ENCODE data around the gene TRIM16.
A peak's percentile ranks its signal among the peaks of the same experiment; 100 is the strongest.
"Not testable (repeated sequence)": the region's sequence is repeated elsewhere in the genome, so short reads cannot be mapped to it uniquely, and the experiment has no call there.

TRIM16 gene

DNA sequence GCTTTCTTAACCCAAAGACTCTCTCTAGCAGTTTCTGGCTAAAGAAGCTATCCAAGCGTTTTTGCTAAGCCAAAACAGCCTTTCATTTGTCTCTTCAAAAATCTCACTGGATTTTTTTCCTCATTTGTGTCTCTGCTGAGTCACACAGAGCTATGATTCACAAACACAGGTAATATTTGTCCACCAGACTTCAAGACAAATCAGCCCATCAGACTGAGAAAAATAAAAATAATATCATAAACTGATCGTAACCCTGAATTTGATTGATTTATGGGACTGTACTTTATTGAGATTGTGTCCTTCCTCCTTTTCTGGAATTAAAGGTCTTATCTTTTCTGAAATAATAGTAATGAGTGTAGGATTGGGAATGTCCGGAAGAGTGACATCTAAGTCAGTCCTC lies 25.8 kb downstream of the TRIM16 start:
- Histone ChIP-seq H3K4me3 (ENCODE audit: low read depth, low read length) (no peak overlapping the region), H3K79me2 (ENCODE audit: control insufficient read depth, insufficient read depth, low read length, unreplicated experiment) (no peaks in the 10 kb centered on the region), H3K36me3 (ENCODE audit: insufficient read depth, low read length) (peaks cover 3% of the 10 kb centered on the region; the same call in 1 of the 2 replicates), H3K27me3 (ENCODE audit: insufficient read depth, low read length) (no peaks in the 10 kb centered on the region), H3K27ac (ENCODE audit: low read depth, low read length) (no peak overlapping the region), H2AFZ (ENCODE audit: low read length, unreplicated experiment) (no peak overlapping the region), H3K4me1 (ENCODE audit: control insufficient read depth, insufficient read depth, low read length, unreplicated experiment) (no peaks in the 10 kb centered on the region)

GRCh38 chr17:15657868-15658267 lies 26.2 kb downstream of the TRIM16 start:
- Histone ChIP-seq H3K27ac (ENCODE audit: low read depth, low read length) (no peak overlapping the region), H3K27me3 (ENCODE audit: insufficient read depth, low read length) (no peaks in the 10 kb centered on the region), H3K4me3 (ENCODE audit: low read depth, low read length) (no peak overlapping the region), H3K36me3 (ENCODE audit: insufficient read depth, low read length) (peaks cover 3% of the 10 kb centered on the region; the same call in 1 of the 2 replicates), H2AFZ (ENCODE audit: low read length, unreplicated experiment) (no peak overlapping the region), H3K79me2 (ENCODE audit: control insufficient read depth, insufficient read depth, low read length, unreplicated experiment) (no peaks in the 10 kb centered on the region), H3K4me1 (ENCODE audit: control insufficient read depth, insufficient read depth, low read length, unreplicated experiment) (no peaks in the 10 kb centered on the region)

DNA sequence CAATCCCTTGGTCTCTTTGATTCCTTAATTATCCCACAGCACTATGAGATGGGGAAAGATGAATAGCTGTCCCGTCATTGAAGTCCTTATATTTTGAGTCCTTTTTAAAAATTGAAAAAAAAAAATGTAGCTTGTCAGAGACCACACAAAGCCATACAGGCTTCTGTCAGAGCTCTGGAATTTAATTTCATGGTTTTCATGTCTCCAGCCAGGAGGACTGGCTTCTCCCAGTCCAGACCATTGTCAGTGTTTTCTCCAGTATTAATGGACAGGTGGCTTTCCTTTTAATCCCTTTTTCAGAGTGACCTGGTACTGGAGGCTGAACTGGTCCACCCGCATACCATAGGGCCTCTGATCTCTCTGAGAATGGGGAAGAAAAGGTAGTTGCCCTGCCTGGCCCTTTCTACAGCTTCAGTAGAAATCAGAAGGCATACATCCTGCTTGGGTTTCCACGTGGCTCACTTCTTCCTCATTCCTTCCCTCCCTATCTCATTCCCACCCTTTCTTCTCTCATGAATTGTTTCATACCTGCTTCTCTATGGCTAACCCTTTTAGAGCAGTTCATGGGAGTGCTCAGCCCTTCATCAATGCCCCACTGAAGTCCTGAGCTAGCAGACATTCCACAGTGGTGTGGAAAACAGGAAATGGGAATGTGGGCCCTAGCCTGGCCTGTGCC lies 29.1 kb downstream of the TRIM16 start:
- Histone ChIP-seq H3K36me3 (ENCODE audit: insufficient read depth, low read length) (peaks cover 3% of the 10 kb centered on the region; the same call in 1 of the 2 replicates), H3K27me3 (ENCODE audit: insufficient read depth, low read length) (no peaks in the 10 kb centered on the region), H3K4me1 (ENCODE audit: control insufficient read depth, insufficient read depth, low read length, unreplicated experiment) (peaks cover 7% of the 10 kb centered on the region), H2AFZ (ENCODE audit: low read length, unreplicated experiment) (no peak overlapping the region), H3K4me3 (ENCODE audit: low read depth, low read length) (no peak overlapping the region), H3K27ac (ENCODE audit: low read depth, low read length) (no peak overlapping the region), H3K79me2 (ENCODE audit: control insufficient read depth, insufficient read depth, low read length, unreplicated experiment) (peaks cover 13% of the 10 kb centered on the region)

GRCh38 chr17:15654401-15654800 lies 29.7 kb downstream of the TRIM16 start:
- peaks cover 13% of the 10 kb centered on the region for H3K4me1 ChIP-seq (ENCODE audit: control insufficient read depth, insufficient read depth, low read length, unreplicated experiment)
- not testable (repeated sequence) for H3K4me3 ChIP-seq (ENCODE audit: low read depth, low read length); H3K27me3 ChIP-seq (ENCODE audit: insufficient read depth, low read length); H2AFZ ChIP-seq (ENCODE audit: low read length, unreplicated experiment); H3K36me3 ChIP-seq (ENCODE audit: insufficient read depth, low read length); H3K27ac ChIP-seq (ENCODE audit: low read depth, low read length)
- peaks cover 20% of the 10 kb centered on the region for H3K79me2 ChIP-seq (ENCODE audit: control insufficient read depth, insufficient read depth, low read length, unreplicated experiment)

DNA sequence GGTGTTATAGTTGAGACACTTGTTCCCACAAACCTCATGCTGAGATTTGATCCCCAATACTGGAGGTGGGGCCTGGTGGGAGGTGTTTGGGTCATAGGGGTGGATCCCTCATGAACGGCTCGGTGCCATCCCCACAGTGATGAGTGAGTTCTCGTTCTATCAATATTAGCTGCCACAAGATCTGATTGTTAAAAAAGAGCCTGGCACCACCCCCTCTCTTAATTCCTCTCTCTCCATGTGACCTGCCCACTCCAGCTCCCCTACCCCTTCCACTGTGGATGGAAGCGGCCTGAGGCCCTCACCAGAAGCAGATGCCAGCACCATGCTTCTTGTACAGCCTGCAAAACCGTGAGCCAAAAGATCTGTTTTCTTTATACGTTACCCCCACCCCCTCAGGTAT lies 31.2 kb downstream of the TRIM16 start:
- H3K36me3 ChIP-seq (ENCODE audit: insufficient read depth, low read length): peaks cover 3% of the 10 kb centered on the region; the same call in 1 of the 2 replicates
- H3K27ac ChIP-seq (ENCODE audit: low read depth, low read length): no peak overlapping the region
- peaks cover 32% of the 10 kb centered on the region for H3K79me2 ChIP-seq (ENCODE audit: control insufficient read depth, insufficient read depth, low read length, unreplicated experiment)
- no peak overlapping the region for H3K4me3 ChIP-seq (ENCODE audit: low read depth, low read length)
- H2AFZ ChIP-seq (ENCODE audit: low read length, unreplicated experiment): no peak overlapping the region
- no peaks in the 10 kb centered on the region for H3K27me3 ChIP-seq (ENCODE audit: insufficient read depth, low read length)
- H3K4me1 ChIP-seq (ENCODE audit: control insufficient read depth, insufficient read depth, low read length, unreplicated experiment): peaks cover 25% of the 10 kb centered on the region

DNA sequence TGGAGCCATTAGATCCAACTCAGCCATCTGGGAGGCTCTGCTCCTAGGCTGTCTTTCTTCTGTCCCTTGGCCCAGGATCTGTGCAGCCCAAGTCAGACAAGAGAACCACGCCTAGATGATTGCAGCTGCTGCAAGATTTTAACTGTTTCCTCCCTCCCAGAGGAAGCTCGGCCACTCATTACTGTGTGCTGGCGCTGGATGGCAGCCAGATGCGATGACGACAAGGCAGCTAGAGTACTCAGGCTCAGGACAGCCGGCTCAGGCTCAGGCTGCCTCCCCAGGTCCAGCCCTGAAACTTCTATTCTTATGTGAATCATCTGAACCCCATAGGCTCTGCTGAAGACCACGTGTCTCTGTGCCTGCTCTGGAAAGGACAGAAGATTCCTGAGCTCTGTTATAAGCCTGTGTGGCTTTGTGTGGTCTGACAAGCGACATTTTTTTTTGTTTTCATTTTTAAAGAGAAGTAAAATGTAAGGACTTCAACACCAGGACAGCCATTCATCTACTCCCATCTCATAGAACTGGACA lies 32.5 kb downstream of the TRIM16 start:
- Histone ChIP-seq H3K79me2 (ENCODE audit: control insufficient read depth, insufficient read depth, low read length, unreplicated experiment) (peaks cover 32% of the 10 kb centered on the region), H3K27ac (ENCODE audit: low read depth, low read length) (peak overlapping the region; percentile 67), H3K4me3 (ENCODE audit: low read depth, low read length) (peak overlapping the region; percentile 86), H3K36me3 (ENCODE audit: insufficient read depth, low read length) (no peaks in the 10 kb centered on the region), H2AFZ (ENCODE audit: low read length, unreplicated experiment) (no peak overlapping the region), H3K4me1 (ENCODE audit: control insufficient read depth, insufficient read depth, low read length, unreplicated experiment) (peaks cover 27% of the 10 kb centered on the region), H3K27me3 (ENCODE audit: insufficient read depth, low read length) (no peaks in the 10 kb centered on the region)

GRCh38 chr17:15650741-15651582 lies 33.1 kb downstream of the TRIM16 start:
- peaks cover 33% of the 10 kb centered on the region for H3K4me1 ChIP-seq (ENCODE audit: control insufficient read depth, insufficient read depth, low read length, unreplicated experiment)
- H3K36me3 ChIP-seq (ENCODE audit: insufficient read depth, low read length): no peaks in the 10 kb centered on the region
- peaks cover 32% of the 10 kb centered on the region for H3K79me2 ChIP-seq (ENCODE audit: control insufficient read depth, insufficient read depth, low read length, unreplicated experiment)
- peak overlapping the region; percentile 13 for H2AFZ ChIP-seq (ENCODE audit: low read length, unreplicated experiment)
- H3K27ac ChIP-seq (ENCODE audit: low read depth, low read length): peak overlapping the region; percentile 59; the same call in 1 of the 2 replicates
- peak overlapping the region; percentile 86 for H3K4me3 ChIP-seq (ENCODE audit: low read depth, low read length)
- no peaks in the 10 kb centered on the region for H3K27me3 ChIP-seq (ENCODE audit: insufficient read depth, low read length)

DNA sequence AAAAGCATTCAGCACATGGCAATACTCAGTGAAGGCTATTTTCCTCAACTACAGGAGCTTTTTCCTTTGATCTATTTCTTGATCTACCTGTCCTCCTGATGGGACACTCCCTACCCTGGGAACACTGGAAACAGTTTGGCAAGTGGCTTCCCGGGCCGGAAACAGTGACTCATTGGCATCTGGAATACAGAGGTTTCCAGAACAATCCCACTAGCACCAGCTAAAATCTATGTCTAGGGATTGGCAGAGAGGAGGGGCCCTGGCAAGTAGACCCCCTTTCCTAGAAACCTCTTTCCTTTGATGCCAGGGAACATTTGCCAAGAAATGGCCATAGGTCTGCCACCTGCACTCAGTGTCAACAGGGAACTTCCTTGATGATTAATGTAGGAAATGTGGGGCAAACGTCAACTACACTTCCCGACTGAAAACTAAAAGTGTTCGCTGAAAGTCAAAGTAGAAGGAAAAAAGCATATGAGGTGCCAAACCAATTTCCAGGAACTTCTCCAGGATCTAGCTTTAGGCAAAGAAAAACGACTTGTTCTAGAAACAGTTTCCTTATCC lies 34.2 kb downstream of the TRIM16 start:
- no peaks in the 10 kb centered on the region for H3K36me3 ChIP-seq (ENCODE audit: insufficient read depth, low read length)
- H2AFZ ChIP-seq (ENCODE audit: low read length, unreplicated experiment): peak overlapping the region; percentile 13
- H3K27me3 ChIP-seq (ENCODE audit: insufficient read depth, low read length): no peaks in the 10 kb centered on the region
- peaks cover 32% of the 10 kb centered on the region for H3K79me2 ChIP-seq (ENCODE audit: control insufficient read depth, insufficient read depth, low read length, unreplicated experiment)
- H3K4me1 ChIP-seq (ENCODE audit: control insufficient read depth, insufficient read depth, low read length, unreplicated experiment): peaks cover 42% of the 10 kb centered on the region
- H3K4me3 ChIP-seq (ENCODE audit: low read depth, low read length): peak overlapping the region; percentile 86
- peak overlapping the region; percentile 59 for H3K27ac ChIP-seq (ENCODE audit: low read depth, low read length)

DNA sequence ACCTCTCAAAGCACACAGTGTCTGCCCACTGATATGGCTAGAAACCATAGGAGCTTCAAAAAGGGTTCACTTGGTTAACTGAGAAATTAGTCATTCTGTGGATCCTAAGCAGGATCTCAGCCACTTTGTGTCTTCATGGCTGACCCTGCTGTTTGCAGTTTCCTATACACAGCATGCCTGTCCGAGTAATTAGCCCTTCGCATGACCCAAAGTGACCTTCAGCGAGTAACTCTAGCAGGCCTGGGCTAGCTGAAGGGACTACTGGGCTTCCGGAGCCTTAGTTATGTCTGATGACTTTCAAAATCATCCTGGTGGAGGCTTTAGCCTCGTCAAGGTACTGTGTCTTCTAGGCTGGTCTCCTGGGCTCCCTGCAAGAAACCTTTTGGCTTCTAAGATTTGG lies 35.7 kb downstream of the TRIM16 start:
- Histone ChIP-seq H3K27ac (ENCODE audit: low read depth, low read length) (peak overlapping the region; percentile 33; the same call in 1 of the 2 replicates), H2AFZ (ENCODE audit: low read length, unreplicated experiment) (no peak overlapping the region)

GRCh38 chr17:15645942-15646312 lies 38.2 kb downstream of the TRIM16 start:
- peak overlapping the region; percentile 90 for H3K27ac ChIP-seq (ENCODE audit: low read depth, low read length)
- H3K27me3 ChIP-seq (ENCODE audit: insufficient read depth, low read length); H2AFZ ChIP-seq (ENCODE audit: low read length, unreplicated experiment); H3K4me3 ChIP-seq (ENCODE audit: low read depth, low read length); H3K36me3 ChIP-seq (ENCODE audit: insufficient read depth, low read length): not testable (repeated sequence)
- H3K79me2 ChIP-seq (ENCODE audit: control insufficient read depth, insufficient read depth, low read length, unreplicated experiment): peaks cover 32% of the 10 kb centered on the region
- peaks cover 50% of the 10 kb centered on the region for H3K4me1 ChIP-seq (ENCODE audit: control insufficient read depth, insufficient read depth, low read length, unreplicated experiment)

More for the DNA sequence above, 35.7 kb downstream of the TRIM16 start:
- Histone ChIP-seq H3K27me3 (ENCODE audit: insufficient read depth, low read length) (no peaks in the 10 kb centered on the region), H3K4me3 (ENCODE audit: low read depth, low read length) (peak overlapping the region; percentile 86), H3K79me2 (ENCODE audit: control insufficient read depth, insufficient read depth, low read length, unreplicated experiment) (peaks cover 32% of the 10 kb centered on the region), H3K4me1 (ENCODE audit: control insufficient read depth, insufficient read depth, low read length, unreplicated experiment) (peaks cover 49% of the 10 kb centered on the region), H3K36me3 (ENCODE audit: insufficient read depth, low read length) (no peaks in the 10 kb centered on the region)
